Posterior vena cava (tissue), 2 donors: Measurements from ENCODE around the gene UBQLN4. TPM values are rescaled to one million over a fixed set of nuclear protein-coding genes. Genes with fewer than 3 reads are reported as not detected.

ENCODE experiments used
- DNase-seq: peaks from one replicate; pipeline ENCODE4 v3.0.0-alpha.2; 2020; ENCODE audit warnings: low spot score
- intact Hi-C, 2 donors: fragments of 100-400 bp; cut with DNase I; formaldehyde crosslinking; loops; one replicate each; pipeline versions ENCODE4 v1.14.1 to v1.14.2; 2022 to 2023
- total RNA-seq, 2 donors: library from RNA; stranded (reverse); fragmentation: NEBNext Ultra II Directional; extraction: Animal tissue kit (Norgen Biotek cat#: 25700); gene quantifications; one replicate each; pipeline ENCODE4 v1.2.1, GENCODE V29; 2021
- donor health status: DM: yes; HTN: yes; CAD: no.
- donor health status: DM: yes; HTN: yes; CAD: no.

UBQLN4 gene
- total RNA-seq, 2 donors from 2014 or later = 18.0 to 29.1 TPM

GRCh38 chr1:155993595-155993994 lies 60.0 kb downstream of the UBQLN4 start:
- intact Hi-C loops = loop anchor here in 1 of 2 donors (5.0 kb wide), 1 partner anchor 46 kb away; no protein-coding TSS in a partner anchor
- no peak for DNase-seq

GRCh38 chr1:155990005-155990739 lies 63.4 kb downstream of the UBQLN4 start:
- intact Hi-C loops = loop anchor here in 1 of 2 donors (5.0 kb wide), 1 partner anchor 43 kb away; no protein-coding TSS in a partner anchor
- no peak for DNase-seq

GRCh38 chr1:155989242-155990004 lies 64.2 kb downstream of the UBQLN4 start:
- peak; percentile 93 for DNase-seq
- intact Hi-C loops = loop anchor here (1.0 to 5.0 kb wide), 3 partner anchors 19 to 51 kb away; no protein-coding TSS in a partner anchor

Other genes with a start within 250 kb of the UBQLN4 start
- gene GON4L, start 196.6 kb downstream of the UBQLN4 start, total RNA-seq = 10 to 100 TPM; 44.3 to 48.2 TPM
- gene SYT11, start 194.2 kb downstream of the UBQLN4 start, total RNA-seq = 10 to 100 TPM; 20.8 to 23.9 TPM
- 10 to 100 TPM; 34.1 to 36.2 TPM for gene RIT1, start 142.4 kb downstream of the UBQLN4 start, total RNA-seq
- 10 to 100 TPM; 28.6 to 28.8 TPM for gene KHDC4, start 119.4 kb downstream of the UBQLN4 start, total RNA-seq
- not detected for gene RXFP4, start 112.2 kb downstream of the UBQLN4 start, total RNA-seq
- 100 to 1,000 TPM; 138 to 161 TPM for gene ARHGEF2, start 75.3 kb downstream of the UBQLN4 start, total RNA-seq
- gene SSR2, start 32.8 kb downstream of the UBQLN4 start, total RNA-seq = 100 to 1,000 TPM; 147 to 173 TPM
- 10 to 100 TPM; 34.7 to 38.4 TPM for gene LAMTOR2, start 984 bp upstream of the UBQLN4 start, total RNA-seq
- gene RAB25, start 7.4 kb upstream of the UBQLN4 start, total RNA-seq = not detected
- gene MEX3A, start 28.7 kb upstream of the UBQLN4 start, total RNA-seq = under 1 TPM; 0.23 to 0.76 TPM
- gene LMNA, start 60.9 kb upstream of the UBQLN4 start, total RNA-seq = 100 to 1,000 TPM; 500 to 599 TPM
- 1 to 10 TPM; 5.8 to 8.0 TPM for gene SEMA4A, start 99.8 kb upstream of the UBQLN4 start, total RNA-seq
- gene SLC25A44, start 140.3 kb upstream of the UBQLN4 start, total RNA-seq = 10 to 100 TPM; 16.1 to 21.2 TPM
- 10 to 100 TPM; 31.8 to 34.6 TPM for gene PMF1, start 159.2 kb upstream of the UBQLN4 start, total RNA-seq
- gene BGLAP, start 188.4 kb upstream of the UBQLN4 start, total RNA-seq = under 1 TPM in 1 of 2 donors, not detected in 1; 0.71 TPM
- 1 to 10 TPM in 1 of 2 donors, under 1 TPM in 1; 0.43 to 1.9 TPM for gene PAQR6, start 194.3 kb upstream of the UBQLN4 start, total RNA-seq
- gene SMG5, start 229.0 kb upstream of the UBQLN4 start, total RNA-seq = 10 to 100 TPM; 44.0 to 50.9 TPM
- gene TMEM79, start 230.5 kb upstream of the UBQLN4 start, total RNA-seq = 1 to 10 TPM; 1.6 to 2.7 TPM
- 10 to 100 TPM; 34.2 to 51.5 TPM for gene GLMP, start 241.9 kb upstream of the UBQLN4 start, total RNA-seq
- not detected for gene VHLL, start 245.5 kb upstream of the UBQLN4 start, total RNA-seq